Left lung (tissue), 10 donors: ENCODE results near the gene UBXN2A. TPM values are rescaled to one million over a fixed set of nuclear protein-coding genes. Genes with fewer than 3 reads are reported as not detected.
"Not testable (repeated sequence)": the region's sequence is repeated elsewhere in the genome, so short reads cannot be mapped to it uniquely, and the experiment has no call there.

Experiments
- ATAC-seq: fragments of 200-7000 bp; cut with Tn5 transposase; one replicate; pipeline ENCODE4 v1.9.1; 2020; ENCODE audit warnings: moderate library complexity
- DNase-seq, 4 donors: peaks; one replicate each; pipeline ENCODE4 v3.0.0-alpha.2; 2013 to 2020
- H3K27ac ChIP-seq, 2 donors: fragments of 200-600 bp; sonication (generic) in 1 of 2; one replicate each; pipeline versions ENCODE4 v1.5.0 to v1.8.0; 2020 to 2021
- H3K27me3 ChIP-seq, 2 donors: fragments of 200-600 bp; sonication (generic) in 1 of 2; one replicate each; pipeline versions ENCODE4 v1.5.0 to v1.8.0; 2020 to 2021
- H3K36me3 ChIP-seq, 2 donors: fragments of 200-600 bp; sonication (generic) in 1 of 2; one replicate each; pipeline versions ENCODE4 v1.5.0 to v1.8.0; 2020 to 2021
- H3K4me1 ChIP-seq, 2 donors: fragments of 200-600 bp; one replicate each; pipeline ENCODE4 v1.8.0; 2021
- H3K4me3 ChIP-seq, 2 donors: fragments of 200-600 bp; sonication (generic) in 1 of 2; one replicate each; pipeline versions ENCODE4 v1.5.0 to v1.8.0; 2020 to 2021; ENCODE audit warnings: mild to moderate bottlenecking in 1 of 2
- H3K9me3 ChIP-seq, 2 donors: fragments of 200-600 bp; sonication (generic) in 1 of 2; one replicate each; pipeline versions ENCODE4 v1.5.0 to v1.8.0; 2020 to 2021
- intact Hi-C, 2 donors: fragments of 100-400 bp; cut with DNase I; formaldehyde crosslinking; loops; one replicate each; pipeline versions ENCODE4 v1.11.2 to v1.14.2; 2022
- polyA plus RNA-seq, 6 donors: library from polyadenylated mRNA; unstranded; fragments of 120-200 nt; gene quantifications; one replicate each; pipeline ENCODE4 v1.2.1, GENCODE V29; 2013; ENCODE audit not compliant: insufficient read length in 6 of 6
- total RNA-seq, 2 donors: library from RNA; stranded (reverse); fragmentation: NEBNext Ultra II Directional; extraction: Animal tissue kit (Norgen Biotek cat#: 25700); gene quantifications; one replicate each; pipeline ENCODE4 v1.2.1, GENCODE V29; 2021
- TF ChIP-seq, protein P1 (sequence below), 2 donors: fragments of 200-600 bp; sonication (generic) in 1 of 2; IDR thresholded peaks; one replicate each; pipeline versions ENCODE4 v1.5.0 to v1.8.0; 2021; ENCODE audit warnings: antibody characterized with exemption in 2 of 2
- donor health status: DM: no; HTN: yes; CAD: no.
- donor health status: DM: no; HTN: no; CAD: no.

Gene UBXN2A
- total and polyA plus RNA-seq, 8 donors: 13.4 to 24.1 (median 21.4) TPM

DNA sequence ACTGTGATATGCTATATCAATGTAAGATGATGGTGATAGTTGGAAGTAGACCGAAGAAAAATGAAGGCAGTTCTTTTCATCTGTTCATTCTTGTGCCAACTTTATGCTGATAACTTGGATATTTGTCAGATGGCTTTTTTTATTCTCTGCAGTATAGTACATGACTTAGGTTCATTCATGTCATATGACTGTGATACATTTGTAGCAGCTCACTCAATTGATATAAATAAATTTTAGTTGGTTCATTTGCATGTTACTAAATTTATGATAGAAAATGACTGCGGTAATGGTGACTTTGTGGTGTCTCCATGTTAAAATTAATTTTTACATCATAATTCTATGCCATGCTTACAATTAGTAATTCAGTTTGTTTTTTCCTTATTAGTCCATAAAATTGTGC lies 7.1 kb downstream of the UBXN2A start:
- DNase-seq (no peak), ATAC-seq (no peak)
- H3K27ac ChIP-seq: no peak overlapping the region
- intact Hi-C loops: no loop called here
- TF ChIP-seq, protein P1, sequence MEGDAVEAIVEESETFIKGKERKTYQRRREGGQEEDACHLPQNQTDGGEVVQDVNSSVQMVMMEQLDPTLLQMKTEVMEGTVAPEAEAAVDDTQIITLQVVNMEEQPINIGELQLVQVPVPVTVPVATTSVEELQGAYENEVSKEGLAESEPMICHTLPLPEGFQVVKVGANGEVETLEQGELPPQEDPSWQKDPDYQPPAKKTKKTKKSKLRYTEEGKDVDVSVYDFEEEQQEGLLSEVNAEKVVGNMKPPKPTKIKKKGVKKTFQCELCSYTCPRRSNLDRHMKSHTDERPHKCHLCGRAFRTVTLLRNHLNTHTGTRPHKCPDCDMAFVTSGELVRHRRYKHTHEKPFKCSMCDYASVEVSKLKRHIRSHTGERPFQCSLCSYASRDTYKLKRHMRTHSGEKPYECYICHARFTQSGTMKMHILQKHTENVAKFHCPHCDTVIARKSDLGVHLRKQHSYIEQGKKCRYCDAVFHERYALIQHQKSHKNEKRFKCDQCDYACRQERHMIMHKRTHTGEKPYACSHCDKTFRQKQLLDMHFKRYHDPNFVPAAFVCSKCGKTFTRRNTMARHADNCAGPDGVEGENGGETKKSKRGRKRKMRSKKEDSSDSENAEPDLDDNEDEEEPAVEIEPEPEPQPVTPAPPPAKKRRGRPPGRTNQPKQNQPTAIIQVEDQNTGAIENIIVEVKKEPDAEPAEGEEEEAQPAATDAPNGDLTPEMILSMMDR (IDR thresholded peaks at IDR 0.05): no peak
- H3K36me3 ChIP-seq: no peaks in the 10 kb centered on the region
- H3K9me3 ChIP-seq: no peaks in the 10 kb centered on the region
- H3K27me3 ChIP-seq: no peaks in the 10 kb centered on the region
- H3K4me1 ChIP-seq: peaks cover 0 to 2% of the 10 kb centered on the region in 2 donors
- H3K4me3 ChIP-seq: no peak overlapping the region

DNA sequence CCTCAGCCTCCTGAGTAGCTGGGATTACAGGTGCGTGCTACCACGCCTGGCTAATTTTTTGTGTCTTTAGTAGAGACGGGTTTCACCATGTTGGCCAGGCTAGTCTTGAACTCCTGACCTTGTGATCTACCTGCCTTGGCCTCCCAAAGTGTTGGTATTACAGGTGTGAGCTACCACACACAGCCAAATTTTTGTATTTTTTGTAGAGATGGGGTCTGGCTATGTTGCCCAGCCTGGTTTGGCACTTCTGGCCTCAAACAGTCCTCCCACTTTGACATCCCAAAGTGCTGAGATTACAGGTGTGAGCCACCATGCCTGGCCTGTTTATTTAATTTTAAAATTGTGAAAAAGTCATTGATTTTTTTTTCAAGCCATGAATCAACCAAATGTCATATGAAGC lies 12.3 kb downstream of the UBXN2A start:
- H3K9me3 ChIP-seq, DNase-seq, H3K27ac ChIP-seq, H3K27me3 ChIP-seq, intact Hi-C loops, H3K36me3 ChIP-seq, H3K4me1 ChIP-seq, H3K4me3 ChIP-seq, ATAC-seq: not testable (repeated sequence)

DNA sequence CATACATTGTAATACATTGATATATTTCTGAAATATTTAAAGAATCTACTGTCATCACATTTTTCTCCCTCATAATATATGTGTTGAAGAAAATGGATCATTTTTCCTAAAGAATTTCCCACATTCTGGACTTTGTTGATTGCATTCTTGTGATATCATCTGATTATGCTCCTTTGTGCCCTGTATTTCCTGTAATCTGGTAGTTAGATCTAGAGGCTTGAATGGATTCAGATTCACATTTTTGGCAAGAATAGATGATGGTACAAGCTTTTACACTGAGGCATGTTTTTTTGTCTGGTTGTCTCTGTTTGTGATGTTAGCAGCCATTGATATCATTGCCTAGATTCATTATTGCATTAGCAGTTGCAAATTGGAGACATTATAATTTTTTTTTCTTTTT lies 13.4 kb downstream of the UBXN2A start:
- Histone ChIP-seq H3K27ac (no peak overlapping the region), H3K36me3 (no peaks in the 10 kb centered on the region), H3K4me1 (no peaks in the 10 kb centered on the region), H3K9me3 (no peaks in the 10 kb centered on the region), H3K27me3 (no peaks in the 10 kb centered on the region), H3K4me3 (no peak overlapping the region)
- DNase-seq (no peak), ATAC-seq (no peak)
- TF ChIP-seq, protein P1 (IDR thresholded peaks at IDR 0.05): no peak
- intact Hi-C loops: no loop called here

DNA sequence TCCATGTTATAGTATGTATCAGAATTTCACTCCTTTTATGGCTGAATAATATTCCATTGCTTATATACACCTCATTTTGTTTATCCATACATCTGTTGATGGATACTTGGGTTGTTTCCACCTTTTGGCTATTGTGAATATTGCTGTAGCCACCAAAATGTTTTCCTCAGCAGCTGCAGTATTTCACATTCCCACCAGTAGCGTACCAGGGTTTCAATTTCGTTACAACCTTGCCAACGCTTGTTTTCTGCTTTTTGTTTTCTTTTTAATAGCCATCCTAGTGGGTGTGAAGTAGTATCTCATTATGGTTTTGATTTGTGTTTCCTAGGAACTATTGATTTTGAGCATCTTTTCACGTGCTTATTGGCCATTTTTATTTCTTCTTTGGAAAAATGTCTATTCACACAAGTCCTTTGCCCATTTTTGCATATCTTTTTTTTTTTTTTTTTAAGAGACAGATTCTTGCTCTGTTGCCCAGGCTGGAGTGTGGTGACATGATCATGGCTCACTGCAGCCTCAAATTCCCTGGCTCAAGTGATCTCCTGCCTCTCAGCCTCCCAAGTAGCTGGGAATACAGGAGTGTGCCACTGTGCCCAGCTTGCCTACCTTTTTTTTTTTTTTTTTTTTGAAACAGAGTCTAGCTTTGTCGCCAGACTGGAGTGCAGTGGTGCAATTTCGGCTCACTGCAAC lies 14.2 kb downstream of the UBXN2A start:
- no peak for DNase-seq
- Histone ChIP-seq H3K4me3 (no peak overlapping the region), H3K36me3 (no peaks in the 10 kb centered on the region), H3K9me3 (no peaks in the 10 kb centered on the region), H3K27ac (no peak overlapping the region), H3K27me3 (no peaks in the 10 kb centered on the region), H3K4me1 (no peaks in the 10 kb centered on the region)
- TF ChIP-seq, protein P1 (IDR thresholded peaks at IDR 0.05): no peak
- intact Hi-C loops: no loop called here
- no peak for ATAC-seq

DNA sequence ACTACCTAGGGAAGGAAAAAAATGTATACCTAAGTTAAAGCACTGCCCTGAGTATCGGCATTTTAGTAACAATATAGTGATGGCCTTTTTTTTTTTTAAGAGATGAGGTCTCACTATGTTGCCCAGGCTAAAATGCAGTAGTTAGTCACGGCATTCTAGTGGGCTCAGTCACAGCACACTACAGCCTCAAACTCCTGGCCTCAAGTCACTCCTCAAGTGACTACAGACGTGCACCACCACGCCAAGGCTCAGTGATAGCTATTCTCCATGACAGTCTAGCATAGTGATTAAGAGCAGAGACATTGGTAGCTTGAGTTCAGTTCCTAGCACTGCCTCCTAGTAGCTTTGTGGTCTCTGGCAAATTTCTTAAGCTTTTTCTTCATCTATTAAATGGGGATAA lies 27.6 kb downstream of the UBXN2A start:
- no peaks in the 10 kb centered on the region for H3K27me3 ChIP-seq
- H3K36me3 ChIP-seq: peaks cover 0 to 20% of the 10 kb centered on the region in 2 donors
- DNase-seq (no peak), ATAC-seq (no peak)
- intact Hi-C loops: no loop called here
- no peaks in the 10 kb centered on the region for H3K9me3 ChIP-seq
- H3K4me1 ChIP-seq: no peaks in the 10 kb centered on the region
- no peak overlapping the region for H3K4me3 ChIP-seq
- TF ChIP-seq, protein P1 (IDR thresholded peaks at IDR 0.05): no peak
- H3K27ac ChIP-seq: no peak overlapping the region

DNA sequence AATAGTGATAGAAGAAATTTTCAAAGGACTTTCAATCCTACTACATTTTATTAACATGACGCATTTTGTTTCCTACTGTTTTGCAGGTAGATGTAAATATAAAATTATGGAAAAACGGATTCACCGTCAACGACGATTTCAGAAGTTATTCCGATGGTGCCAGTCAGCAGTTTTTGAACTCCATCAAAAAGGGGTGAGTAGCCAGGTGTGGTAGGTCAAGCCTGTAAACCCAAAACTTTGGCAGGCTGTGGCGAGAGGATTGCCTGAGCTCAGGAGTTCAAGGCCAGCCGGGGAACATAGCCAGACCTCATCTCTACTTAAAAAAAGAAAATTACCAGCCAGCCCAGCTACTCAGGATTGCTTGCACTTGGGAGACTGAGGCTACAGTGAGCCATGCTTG lies 36.6 kb downstream of the UBXN2A start:
- intact Hi-C loops: no loop called here
- TF ChIP-seq, protein P1 (IDR thresholded peaks at IDR 0.05): no peak

More for the DNA sequence above, 36.6 kb downstream of the UBXN2A start:
- no peak overlapping the region for H3K27ac ChIP-seq
- no peaks in the 10 kb centered on the region for H3K27me3 ChIP-seq
- H3K4me1 ChIP-seq: no peaks in the 10 kb centered on the region
- H3K4me3 ChIP-seq: no peak overlapping the region
- DNase-seq: no peak
- peaks cover 0 to 52% of the 10 kb centered on the region in 2 donors for H3K36me3 ChIP-seq
- no peaks in the 10 kb centered on the region for H3K9me3 ChIP-seq
- no peak for ATAC-seq
